SH-SY5Y (cell line): ENCODE measurements around the gene NAPG.

Experiments used
- GATA2 ChIP-seq: IDR thresholded peaks from 2 replicates; pipeline ENCODE4 v1.6.1; 2011; ENCODE audit warnings: mild to moderate bottlenecking, low read depth, low read length
- GATA3 ChIP-seq: IDR thresholded peaks from 2 replicates; pipeline ENCODE4 v1.6.1; 2011; ENCODE audit warnings: low read depth, mild to moderate bottlenecking, low read length, moderate library complexity

DNA sequence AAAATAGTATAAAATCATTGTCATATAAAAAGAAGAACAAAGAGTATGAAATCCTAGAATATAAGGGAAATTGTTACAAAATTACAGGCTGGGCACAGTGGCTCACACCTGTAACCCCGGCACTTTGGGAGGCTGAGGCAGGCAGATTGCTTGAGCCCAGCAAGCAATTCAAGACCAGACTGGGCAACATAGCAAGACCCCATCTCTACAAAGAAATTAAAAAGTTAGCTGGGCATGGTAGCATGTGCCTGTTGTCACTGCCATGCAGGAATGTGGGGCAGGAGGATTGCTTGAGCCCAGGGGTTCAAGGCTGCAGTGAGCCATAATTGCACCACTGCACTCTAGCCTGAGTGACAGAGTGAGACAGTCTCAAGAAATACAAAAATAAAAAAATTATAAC is 44.8 kb downstream of the NAPG start:
- TF ChIP-seq GATA3 = no peak
- no peak for TF ChIP-seq GATA2
